Measurements from ENCODE around the gene ATP2B3.
A peak's percentile ranks its signal among the peaks of the same experiment; 100 is the strongest.

Gene ATP2B3

DNA sequence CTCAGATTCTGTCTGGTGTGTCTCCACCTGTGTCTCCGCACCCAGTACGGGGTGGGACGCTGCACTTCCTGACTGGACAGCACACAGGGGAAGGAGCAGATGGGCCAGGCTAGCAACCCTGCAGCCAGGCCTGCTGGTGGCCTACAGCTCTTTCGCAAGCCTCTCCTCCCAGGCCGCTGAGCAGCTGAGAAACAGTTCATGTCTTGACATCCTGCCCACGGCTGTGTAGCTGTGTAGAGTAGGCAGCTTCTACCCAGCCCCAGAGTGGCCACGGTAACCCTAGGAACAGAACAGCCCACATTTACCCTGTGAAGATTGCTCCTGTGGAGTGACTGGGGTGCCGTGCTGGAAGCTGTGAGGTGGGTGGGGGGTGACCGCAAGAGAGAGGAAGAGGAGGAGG, 42.6 kb downstream of the ATP2B3 start:
- intact Hi-C loops (cut with DNase I), result no loop called here
- DNase-seq, result no peak

- intact Hi-C loops (cut with DNase I), result no loop called here
- DNase-seq, result no peak
These were observed 43.0 kb downstream of the ATP2B3 start for GRCh38 chrX:153560466-153560865.

DNA sequence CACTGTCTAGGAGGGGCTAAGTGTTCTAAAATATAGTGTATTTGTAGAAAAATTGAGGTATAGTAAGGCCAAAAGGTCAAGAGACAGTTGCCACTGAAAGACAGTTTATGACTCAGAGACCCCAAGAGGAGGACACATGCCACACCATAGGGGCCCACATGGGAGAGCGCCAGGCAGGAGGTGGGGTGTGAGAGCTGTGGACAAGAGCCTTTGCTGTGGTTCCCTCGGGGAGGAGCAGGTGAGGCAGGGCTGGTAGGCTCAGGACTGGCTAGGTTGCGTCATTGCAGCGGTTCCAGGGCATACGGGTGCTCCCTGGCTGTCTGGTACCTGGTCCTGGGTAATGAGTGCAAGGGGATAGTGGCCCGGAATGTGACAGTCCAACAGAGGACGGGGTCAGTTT, 43.9 kb downstream of the ATP2B3 start:
- intact Hi-C loops (cut with DNase I), result no loop called here
- no peak for DNase-seq

DNA sequence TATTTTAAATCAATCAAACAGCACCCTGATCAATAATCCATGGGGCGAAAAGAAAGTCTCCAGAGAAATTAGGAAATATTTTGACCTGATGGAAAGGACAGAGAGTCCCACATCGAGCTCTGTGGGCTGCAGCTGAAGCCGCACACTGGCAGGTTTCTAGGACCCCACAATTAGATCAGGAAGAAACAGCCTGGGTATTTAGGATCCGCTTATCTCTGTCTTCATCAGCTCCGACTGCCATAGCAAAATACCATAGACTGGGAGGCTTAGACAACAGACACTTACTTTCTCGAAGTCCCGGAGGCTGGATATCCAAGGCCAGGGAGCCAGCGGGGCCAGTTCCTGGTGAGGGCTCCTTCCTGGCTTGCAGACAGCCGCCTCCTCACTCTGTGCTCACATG, 45.1 kb downstream of the ATP2B3 start:
- intact Hi-C loops (cut with DNase I), result no loop called here
- DNase-seq, result no peak

DNA sequence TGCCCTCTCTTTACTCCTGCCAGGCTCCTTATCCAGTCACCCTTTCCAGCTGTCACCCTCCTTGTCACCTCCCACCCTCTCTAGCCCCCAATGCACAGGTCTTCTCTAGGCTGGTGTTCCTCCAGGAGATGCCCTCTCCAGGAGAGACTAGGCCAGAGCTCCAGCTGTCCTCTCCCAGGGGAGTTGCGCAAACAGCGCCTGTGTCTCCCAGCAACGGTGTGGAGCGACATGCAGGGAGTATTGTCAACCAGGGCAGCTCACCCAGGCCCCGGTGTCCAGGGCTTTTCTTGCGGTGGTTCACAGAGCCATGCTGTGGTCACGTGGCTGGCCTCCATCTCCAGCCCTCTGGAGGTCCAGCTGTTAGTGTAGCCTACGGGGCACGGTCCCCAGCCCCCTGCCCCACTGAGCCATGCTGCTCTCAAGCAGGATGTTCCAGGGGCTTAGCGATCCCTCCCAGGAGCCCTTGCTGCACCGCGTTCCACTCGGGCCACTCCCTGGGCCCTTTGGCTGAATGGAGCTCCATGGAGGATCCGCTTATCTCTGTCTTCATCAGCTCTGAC, 46.7 kb downstream of the ATP2B3 start:
- DNase-seq, result no peak
- intact Hi-C loops (cut with DNase I), result no loop called here

DNA sequence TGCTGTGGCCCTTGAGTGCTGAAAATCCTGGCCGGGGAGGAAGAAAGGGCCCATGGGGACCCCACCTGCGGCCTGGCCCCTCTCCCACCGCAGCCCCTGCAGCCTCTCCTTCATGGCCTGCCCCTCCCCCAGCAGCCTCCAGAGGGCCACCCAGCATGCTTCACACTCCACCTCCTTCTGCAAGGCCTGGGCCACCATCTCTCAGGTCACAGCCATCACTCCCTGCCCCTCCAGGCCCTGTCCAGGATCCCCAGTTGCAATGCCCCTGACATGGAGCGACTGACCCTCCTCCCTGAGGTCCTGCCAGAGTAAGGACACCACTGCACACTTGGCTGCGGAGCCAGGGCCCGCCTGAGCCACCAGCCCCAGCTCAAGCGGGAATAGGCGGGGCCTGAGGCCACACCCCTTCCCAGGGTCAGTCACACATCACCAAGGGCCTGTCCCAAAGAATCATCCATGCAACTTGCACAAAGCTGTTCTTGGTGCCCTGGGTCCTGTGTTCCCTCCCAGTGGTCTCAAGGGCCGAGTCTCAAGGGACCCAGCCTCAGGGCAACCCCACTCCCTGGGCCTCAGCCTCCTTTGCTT, 48.6 kb downstream of the ATP2B3 start:
- no peak for DNase-seq
- intact Hi-C loops (cut with DNase I), result no loop called here

- intact Hi-C loops (cut with DNase I), result no loop called here
- no peak for DNase-seq
These were observed 51.1 kb downstream of the ATP2B3 start for GRCh38 chrX:153568451-153569011.

DNA sequence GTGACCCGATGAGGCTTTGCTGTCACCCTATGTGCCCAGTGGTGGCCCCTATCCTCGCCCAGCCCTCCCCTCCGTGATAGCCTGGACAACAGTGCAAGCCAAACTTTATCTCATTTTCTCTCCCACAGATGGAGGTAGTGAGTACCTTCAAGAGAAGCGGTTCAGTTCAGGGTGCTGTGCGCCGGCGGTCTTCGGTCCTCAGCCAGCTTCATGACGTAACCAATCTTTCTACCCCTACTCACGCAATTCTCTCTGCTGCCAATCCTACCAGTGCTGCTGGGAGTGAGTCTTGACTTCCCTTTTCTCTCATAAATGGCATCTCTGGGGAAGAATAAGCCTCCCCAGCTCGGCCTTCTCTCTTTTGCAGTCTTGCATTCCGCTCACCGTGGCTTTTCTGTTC, 52.0 kb downstream of the ATP2B3 start:
- DNase-seq, result no peak
- intact Hi-C loops (cut with DNase I), result no loop called here

DNA sequence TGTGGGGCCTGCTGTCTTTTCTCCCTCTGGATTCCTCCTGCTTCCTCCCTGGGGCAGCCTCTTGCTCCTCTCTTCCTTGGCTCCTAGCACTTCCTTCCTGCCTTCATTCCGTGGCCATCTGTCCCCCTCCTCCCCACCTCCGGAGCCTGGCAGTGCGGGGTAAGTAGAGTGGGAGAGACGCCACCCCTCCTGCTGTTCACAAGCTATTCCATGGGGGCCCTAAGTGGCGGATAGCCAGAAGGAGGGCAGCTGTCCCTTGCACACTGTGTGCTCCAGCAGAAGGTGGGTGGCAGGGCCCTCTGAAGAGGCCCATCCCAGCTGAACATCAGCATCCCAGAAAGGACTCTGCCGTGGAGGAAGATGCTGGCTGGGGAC, 54.1 kb downstream of the ATP2B3 start:
- intact Hi-C loops (cut with DNase I), result no loop called here
- DNase-seq, result peak in 2 of 10 donors; percentile 29 to 84

DNA sequence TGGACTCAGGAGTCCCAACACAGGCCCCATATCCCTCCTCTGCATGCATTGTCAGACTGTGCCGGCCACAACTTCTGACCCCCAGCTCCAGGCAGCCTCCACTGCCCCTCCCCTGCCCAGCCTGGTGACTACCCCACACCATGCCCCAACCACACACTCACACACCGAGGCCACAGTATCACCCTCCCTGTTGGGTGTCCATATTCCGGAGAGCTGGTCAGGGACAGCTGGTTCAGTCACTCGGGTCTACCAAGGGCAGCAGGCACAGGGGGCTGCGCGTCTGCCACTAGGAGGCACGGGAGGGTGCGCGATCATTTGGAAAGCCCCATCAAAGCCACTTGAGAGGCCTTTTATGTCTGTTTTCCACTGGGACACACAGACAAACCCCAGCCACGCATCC, 55.2 kb downstream of the ATP2B3 start:
- no peak for DNase-seq
- intact Hi-C loops (cut with DNase I), result no loop called here

GRCh38 chrX:153573984-153574383, 56.5 kb downstream of the ATP2B3 start:
- intact Hi-C loops (cut with DNase I), result no loop called here
- DNase-seq, result no peak

GRCh38 chrX:153576239-153576870, 58.9 kb downstream of the ATP2B3 start:
- intact Hi-C loops (cut with DNase I), result no loop called here
- DNase-seq, result no peak

DNA sequence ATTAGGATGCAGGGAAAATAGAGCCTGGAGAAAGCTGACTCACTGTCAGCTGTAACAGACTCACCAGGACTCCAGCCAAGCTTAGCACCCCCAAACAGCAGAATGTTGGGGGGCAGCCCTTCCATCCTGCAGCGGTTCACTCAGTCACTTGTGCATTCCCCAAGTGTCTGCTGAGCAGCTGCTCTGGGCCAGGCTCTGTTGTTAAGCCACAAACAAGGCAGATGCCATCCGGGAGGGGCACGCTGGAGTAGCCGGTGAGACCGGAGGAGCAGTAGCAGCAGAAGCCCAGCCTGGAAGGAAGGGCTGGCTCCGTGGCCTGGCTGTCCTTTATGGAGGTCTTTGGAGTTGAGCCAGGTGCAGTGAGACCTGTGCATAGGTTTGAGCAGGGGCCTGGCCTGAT, 59.5 kb downstream of the ATP2B3 start:
- DNase-seq, result no peak

DNA sequence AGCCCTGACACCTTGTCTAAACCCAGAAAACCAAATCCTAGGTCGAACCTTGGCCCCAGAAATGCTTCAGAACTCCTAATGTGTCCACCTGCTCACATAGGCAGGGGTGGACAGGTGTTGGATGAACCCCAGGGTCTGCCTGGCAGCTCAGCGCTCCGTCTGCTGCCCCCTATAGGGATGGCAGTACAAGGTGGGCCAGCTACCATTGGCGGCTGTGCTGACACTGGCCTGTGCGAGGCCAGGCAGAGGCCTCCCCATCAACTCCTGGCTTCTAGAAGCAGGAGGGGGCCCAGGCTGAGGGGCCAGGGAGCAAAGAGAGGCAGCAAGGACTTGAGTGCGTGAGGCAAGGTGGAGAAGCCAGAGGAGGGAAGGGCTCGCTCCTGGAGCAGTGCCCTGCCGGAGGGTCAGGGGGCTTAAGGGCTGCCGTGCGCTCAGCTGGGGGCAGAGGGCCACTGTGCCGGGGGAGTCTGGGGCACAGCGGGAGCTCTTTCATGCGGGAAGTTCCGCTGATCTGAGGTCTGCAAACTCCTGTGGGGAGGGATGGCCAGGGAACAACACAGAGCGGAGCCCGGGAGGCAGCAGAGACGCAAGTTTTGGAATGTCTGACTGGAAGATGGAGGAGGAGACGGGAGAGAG, 60.9 kb downstream of the ATP2B3 start:
- no peak for DNase-seq
- intact Hi-C loops (cut with DNase I), result no loop called here

More for the DNA sequence above, 59.5 kb downstream of the ATP2B3 start:
- intact Hi-C loops (cut with DNase I), result no loop called here

DNA sequence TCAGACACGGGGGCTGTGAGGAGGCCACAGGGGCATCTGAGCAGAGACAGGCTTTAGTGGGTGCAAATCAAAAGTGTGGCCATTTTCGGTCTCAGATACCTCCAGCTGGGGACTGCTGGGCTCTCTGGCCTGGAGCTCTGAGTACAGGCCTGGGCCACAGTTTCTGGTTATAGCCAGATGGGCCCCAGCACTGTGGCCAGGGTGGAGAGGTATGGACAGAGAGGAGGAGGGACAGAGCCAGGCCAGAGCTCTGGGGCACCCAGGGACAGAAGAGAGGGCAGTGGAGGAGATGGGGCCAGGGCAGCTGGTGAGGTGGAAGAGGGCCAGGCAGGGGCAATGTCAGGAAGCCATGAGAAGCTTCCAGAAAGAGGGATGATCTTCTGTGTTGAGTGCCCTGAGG, 61.4 kb downstream of the ATP2B3 start:
- no peak for DNase-seq
- intact Hi-C loops (cut with DNase I), result no loop called here

- DNase-seq, result no peak
- intact Hi-C loops (cut with DNase I), result no loop called here
These were observed 63.4 kb downstream of the ATP2B3 start for GRCh38 chrX:153580700-153581386.

DNA sequence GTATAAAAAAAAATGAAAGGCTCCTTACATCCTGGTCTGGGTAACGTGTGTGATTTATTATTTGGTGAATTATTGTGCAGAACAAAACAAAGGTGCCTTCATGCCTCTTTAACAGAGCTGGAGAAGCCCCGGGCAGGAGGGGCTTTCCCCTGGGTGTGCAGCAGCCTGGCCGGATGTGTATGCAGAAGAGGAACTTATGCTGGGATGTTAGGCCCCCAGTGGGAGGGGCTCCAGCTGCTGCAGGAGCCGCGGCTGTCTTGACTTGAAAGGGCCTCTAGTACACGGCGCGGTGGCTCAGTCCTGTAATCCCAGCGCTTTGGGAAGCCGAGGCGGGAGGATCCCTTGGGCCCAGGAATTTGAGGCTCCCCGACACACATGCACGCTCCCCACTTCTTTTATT, 65.5 kb downstream of the ATP2B3 start:
- peak in 1 of 10 donors; percentile 59 for DNase-seq

GRCh38 chrX:153583433-153583832, 66.0 kb downstream of the ATP2B3 start:
- intact Hi-C loops (cut with DNase I), result no loop called here

More for the DNA sequence above, 65.5 kb downstream of the ATP2B3 start:
- intact Hi-C loops (cut with DNase I), result no loop called here

DNA sequence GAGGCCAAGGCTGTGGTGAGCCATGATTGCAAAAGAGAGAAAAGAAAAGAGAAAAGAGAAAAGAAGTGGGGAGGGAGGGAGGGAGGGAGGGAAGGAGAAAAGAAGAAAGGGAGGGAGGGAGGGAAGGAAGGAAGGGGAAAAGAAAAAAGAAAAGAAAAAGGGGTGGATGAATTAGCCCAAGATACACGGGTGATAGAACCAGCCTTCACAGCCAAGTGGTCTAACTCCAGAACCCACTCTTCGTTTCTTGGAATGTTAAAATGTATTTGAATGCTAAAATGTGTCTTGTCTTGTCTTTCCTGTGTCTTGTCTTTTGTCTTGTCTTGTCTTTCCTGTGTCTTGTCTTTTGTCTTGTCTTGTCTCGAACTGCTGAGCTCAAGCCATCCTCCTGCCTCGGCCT, 68.4 kb downstream of the ATP2B3 start:
- intact Hi-C loops (cut with DNase I), result no loop called here
- DNase-seq, result no peak

More at GRCh38 chrX:153583433-153583832, 66.0 kb downstream of the ATP2B3 start:
- no peak for DNase-seq

DNA sequence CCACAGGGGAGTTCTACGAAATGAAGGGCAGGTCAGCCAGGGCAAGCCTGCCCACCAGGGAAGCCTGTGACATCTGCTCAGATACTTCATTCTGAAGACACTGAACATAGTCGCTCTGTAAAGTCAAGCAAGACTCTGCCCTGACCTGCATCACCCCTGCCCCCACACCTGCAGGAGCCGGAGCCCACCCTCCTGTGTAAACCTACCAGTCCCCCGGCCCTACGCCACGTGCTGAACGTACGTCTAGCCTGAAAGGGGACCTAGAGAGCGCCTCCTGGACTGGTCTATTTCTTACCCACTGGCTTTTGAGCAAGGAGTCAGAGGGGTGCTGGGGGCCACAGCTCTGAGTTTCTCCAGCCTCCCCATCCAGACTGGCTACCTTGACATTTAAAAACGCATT, 69.9 kb downstream of the ATP2B3 start:
- DNase-seq, result peak in 2 of 10 donors; percentile 47 to 76
- intact Hi-C loops (cut with DNase I), result no loop called here
